GM12872 (cell line): ENCODE measurements around the gene ALKBH6.

Experiments used
- CTCF ChIP-seq: IDR thresholded peaks from 3 replicates; pipeline ENCODE4 v1.5.1; 2011; ENCODE audit warnings: low read depth, mild to moderate bottlenecking, low read length, moderate library complexity; ENCODE audit not compliant: insufficient read depth

ALKBH6 gene

GRCh38 chr19:36041831-36042230, 27.8 kb upstream of the ALKBH6 start:
- TF ChIP-seq CTCF = no peak

GRCh38 chr19:36040495-36040894, 26.5 kb upstream of the ALKBH6 start:
- no peak for TF ChIP-seq CTCF

GRCh38 chr19:36032251-36033104, 18.5 kb upstream of the ALKBH6 start, which contains the start of gene CLIP3:
TSS of gene CLIP3 (minus strand) at chr19:36032873. CDS start at chr19:36032357, 516 bp downstream.
- TF ChIP-seq CTCF = no peak

- no peak for TF ChIP-seq CTCF
Measured at GRCh38 chr19:36031308-36031707, 17.3 kb upstream of the ALKBH6 start.

GRCh38 chr19:36030264-36031148, 16.5 kb upstream of the ALKBH6 start:
- TF ChIP-seq CTCF = peak; percentile 31; the same call in 2 of the 3 replicates

GRCh38 chr19:36028313-36029041, 14.5 kb upstream of the ALKBH6 start:
- no peak for TF ChIP-seq CTCF
